ENCODE results near the gene NMT1. TPM values are rescaled to one million over a fixed set of nuclear protein-coding genes. Genes with fewer than 3 reads are reported as not detected.

The NMT1 gene
- total and polyA plus RNA-seq, 10 donors = 37.5 to 108 (median 63.9) TPM

DNA sequence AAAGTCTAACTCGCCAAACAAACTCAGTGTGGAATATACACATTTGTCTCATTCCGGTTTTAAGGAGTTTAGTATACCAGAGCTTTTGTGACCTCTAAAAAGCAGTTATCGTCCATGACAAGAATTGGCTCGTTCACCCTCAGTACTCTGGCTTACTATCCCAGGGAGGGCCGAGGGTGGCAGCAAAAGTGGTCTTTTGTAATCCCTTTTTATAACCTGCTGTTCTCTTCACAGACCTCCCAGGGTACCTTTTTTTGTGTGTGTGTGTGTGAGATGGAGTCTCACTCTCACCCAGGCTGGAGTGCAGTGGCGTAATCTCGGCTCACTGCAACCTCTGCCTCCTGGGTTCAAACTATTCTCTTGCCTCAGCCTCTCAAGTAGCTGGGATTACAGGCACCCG is 8.9 kb downstream of the NMT1 start:
- Histone ChIP-seq H3K9me3 (no peaks in the 10 kb centered on the region), H3K4me1 (peaks cover 7 to 79% (median 33%) of the 10 kb centered on the region in 6 donors), H3K27me3 (replicated peaks in 1 of 7) (no peaks in the 10 kb centered on the region), H3K36me3 (peaks cover 0 to 83% (median 27%) of the 10 kb centered on the region in 6 donors), H3K27ac (no peak overlapping the region), H3K4me3 (no peak overlapping the region)
- intact Hi-C loops (cut with DNase I; ENCODE audit: low total_unique reads) = no loop called here
- 93 to 97% (median 94%) methylated on average over 8 of the region's 8 CpGs for WGBS, 5 donors
- no peak for DNase-seq
- TF ChIP-seq POLR2AphosphoS5 (IDR thresholded peaks at IDR 0.05) (no peak), POLR2A (IDR thresholded peaks at IDR 0.05) (no peak)
- TF ChIP-seq, protein P1, sequence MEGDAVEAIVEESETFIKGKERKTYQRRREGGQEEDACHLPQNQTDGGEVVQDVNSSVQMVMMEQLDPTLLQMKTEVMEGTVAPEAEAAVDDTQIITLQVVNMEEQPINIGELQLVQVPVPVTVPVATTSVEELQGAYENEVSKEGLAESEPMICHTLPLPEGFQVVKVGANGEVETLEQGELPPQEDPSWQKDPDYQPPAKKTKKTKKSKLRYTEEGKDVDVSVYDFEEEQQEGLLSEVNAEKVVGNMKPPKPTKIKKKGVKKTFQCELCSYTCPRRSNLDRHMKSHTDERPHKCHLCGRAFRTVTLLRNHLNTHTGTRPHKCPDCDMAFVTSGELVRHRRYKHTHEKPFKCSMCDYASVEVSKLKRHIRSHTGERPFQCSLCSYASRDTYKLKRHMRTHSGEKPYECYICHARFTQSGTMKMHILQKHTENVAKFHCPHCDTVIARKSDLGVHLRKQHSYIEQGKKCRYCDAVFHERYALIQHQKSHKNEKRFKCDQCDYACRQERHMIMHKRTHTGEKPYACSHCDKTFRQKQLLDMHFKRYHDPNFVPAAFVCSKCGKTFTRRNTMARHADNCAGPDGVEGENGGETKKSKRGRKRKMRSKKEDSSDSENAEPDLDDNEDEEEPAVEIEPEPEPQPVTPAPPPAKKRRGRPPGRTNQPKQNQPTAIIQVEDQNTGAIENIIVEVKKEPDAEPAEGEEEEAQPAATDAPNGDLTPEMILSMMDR (IDR thresholded peaks at IDR 0.05 in 8 of 11, conservative IDR thresholded peaks at IDR 0.05 in 3 of 11) = no peak

DNA sequence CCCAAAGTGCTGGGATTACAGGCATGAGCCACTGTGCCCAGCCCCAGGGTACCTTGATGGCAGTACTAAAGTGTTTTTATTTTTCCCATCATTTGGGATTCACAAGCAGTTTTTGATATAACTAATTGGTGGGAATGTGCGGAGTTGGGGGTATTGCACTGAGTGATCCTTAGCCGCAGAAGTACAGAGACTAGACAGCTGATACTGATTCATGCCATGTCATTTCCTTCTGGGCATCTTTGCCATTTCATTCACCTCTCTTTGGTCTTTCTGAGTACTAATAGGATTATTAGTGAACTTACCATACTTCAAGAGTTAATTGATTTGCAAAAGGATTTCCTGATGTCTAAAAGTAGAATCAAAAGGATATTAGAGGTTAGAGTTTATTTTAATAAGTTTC is 9.7 kb downstream of the NMT1 start:
- intact Hi-C loops (cut with DNase I; ENCODE audit: low total_unique reads) = no loop called here
- TF ChIP-seq POLR2A (IDR thresholded peaks at IDR 0.05) (no peak), POLR2AphosphoS5 (IDR thresholded peaks at IDR 0.05) (no peak)
- TF ChIP-seq, protein P1 (IDR thresholded peaks at IDR 0.05 in 8 of 11, conservative IDR thresholded peaks at IDR 0.05 in 3 of 11) = no peak

GRCh38 chr17:45073414-45074070 is 12.4 kb downstream of the NMT1 start:
- no peaks in the 10 kb centered on the region for H3K9me3 ChIP-seq
- intact Hi-C loops (cut with DNase I; ENCODE audit: low total_unique reads) = no loop called here
- peaks cover 0 to 76% (median 33%) of the 10 kb centered on the region in 6 donors for H3K4me1 ChIP-seq
- H3K27me3 ChIP-seq (replicated peaks in 1 of 7) = no peaks in the 10 kb centered on the region
- DNase-seq = no peak
- peaks cover 0 to 79% (median 29%) of the 10 kb centered on the region in 6 donors for H3K36me3 ChIP-seq
- H3K27ac ChIP-seq = peak overlapping the region in 2 of 8 donors; percentile 12 to 27
- WGBS, 5 donors = 61 to 87% (median 79%) methylated on average over 5 of the region's 5 CpGs
- no peak overlapping the region for H3K4me3 ChIP-seq
- no peak for TF ChIP-seq POLR2A (IDR thresholded peaks at IDR 0.05)
- TF ChIP-seq POLR2AphosphoS5 (IDR thresholded peaks at IDR 0.05) = no peak
- TF ChIP-seq, protein P1 (IDR thresholded peaks at IDR 0.05 in 8 of 11, conservative IDR thresholded peaks at IDR 0.05 in 3 of 11) = no peak

More for the DNA sequence above, 9.7 kb downstream of the NMT1 start:
- Histone ChIP-seq H3K27ac (peak overlapping the region in 4 of 8 donors; percentile 13 to 45 (median 30)), H3K4me3 (no peak overlapping the region), H3K27me3 (replicated peaks in 1 of 7) (no peaks in the 10 kb centered on the region), H3K4me1 (peaks cover 6 to 76% (median 25%) of the 10 kb centered on the region in 6 donors), H3K9me3 (no peaks in the 10 kb centered on the region), H3K36me3 (peaks cover 0 to 91% (median 29%) of the 10 kb centered on the region in 6 donors)
- 56 to 85% (median 62%) methylated on average over 2 of the region's 2 CpGs for WGBS, 5 donors
- DNase-seq = no peak

DNA sequence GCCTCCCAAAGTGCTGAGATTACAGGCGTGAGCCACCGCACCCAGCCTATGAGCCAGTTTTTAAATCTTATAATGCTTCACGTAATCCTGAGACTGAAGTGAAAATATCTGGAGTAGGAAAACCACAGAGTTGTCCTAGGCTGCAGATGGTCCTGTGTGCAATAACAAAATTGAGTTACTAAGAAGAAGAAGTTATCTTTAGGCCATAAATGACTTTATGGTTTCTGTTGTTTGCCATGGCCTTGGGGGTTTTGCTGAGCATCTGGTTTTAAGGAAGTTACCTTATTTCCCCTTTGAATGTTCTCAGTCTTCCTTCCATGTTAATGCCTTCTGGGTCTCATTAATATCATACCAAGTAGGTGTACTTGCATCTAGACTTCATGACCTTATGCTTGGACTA is 16.5 kb downstream of the NMT1 start:
- intact Hi-C loops (cut with DNase I; ENCODE audit: low total_unique reads) = no loop called here
- 41 to 59% (median 49%) methylated on average over 3 of the region's 3 CpGs for WGBS, 5 donors
- H3K4me3 ChIP-seq = no peak overlapping the region
- no peaks in the 10 kb centered on the region for H3K27me3 ChIP-seq (replicated peaks in 1 of 7)
- H3K4me1 ChIP-seq = peaks cover 0 to 59% (median 30%) of the 10 kb centered on the region in 6 donors
- DNase-seq = no peak
- no peak for TF ChIP-seq POLR2AphosphoS5 (IDR thresholded peaks at IDR 0.05)
- TF ChIP-seq, protein P1 (IDR thresholded peaks at IDR 0.05 in 8 of 11, conservative IDR thresholded peaks at IDR 0.05 in 3 of 11) = no peak
- no peak for TF ChIP-seq POLR2A (IDR thresholded peaks at IDR 0.05)
- peak overlapping the region in 6 of 8 donors; percentile 41 to 78 (median 66) for H3K27ac ChIP-seq
- H3K36me3 ChIP-seq = peaks cover 0 to 81% (median 33%) of the 10 kb centered on the region in 6 donors
- H3K9me3 ChIP-seq = no peaks in the 10 kb centered on the region

All from spleen (tissue), 11 donors.